ENCODE data around the gene NFIC.

NFIC gene

GRCh38 chr19:3511506-3512251 is 145.3 kb downstream of the NFIC start:
- Histone ChIP-seq H3K27ac (no peak overlapping the region), H3K4me3 (no peak overlapping the region)
- TF ChIP-seq, protein P1, sequence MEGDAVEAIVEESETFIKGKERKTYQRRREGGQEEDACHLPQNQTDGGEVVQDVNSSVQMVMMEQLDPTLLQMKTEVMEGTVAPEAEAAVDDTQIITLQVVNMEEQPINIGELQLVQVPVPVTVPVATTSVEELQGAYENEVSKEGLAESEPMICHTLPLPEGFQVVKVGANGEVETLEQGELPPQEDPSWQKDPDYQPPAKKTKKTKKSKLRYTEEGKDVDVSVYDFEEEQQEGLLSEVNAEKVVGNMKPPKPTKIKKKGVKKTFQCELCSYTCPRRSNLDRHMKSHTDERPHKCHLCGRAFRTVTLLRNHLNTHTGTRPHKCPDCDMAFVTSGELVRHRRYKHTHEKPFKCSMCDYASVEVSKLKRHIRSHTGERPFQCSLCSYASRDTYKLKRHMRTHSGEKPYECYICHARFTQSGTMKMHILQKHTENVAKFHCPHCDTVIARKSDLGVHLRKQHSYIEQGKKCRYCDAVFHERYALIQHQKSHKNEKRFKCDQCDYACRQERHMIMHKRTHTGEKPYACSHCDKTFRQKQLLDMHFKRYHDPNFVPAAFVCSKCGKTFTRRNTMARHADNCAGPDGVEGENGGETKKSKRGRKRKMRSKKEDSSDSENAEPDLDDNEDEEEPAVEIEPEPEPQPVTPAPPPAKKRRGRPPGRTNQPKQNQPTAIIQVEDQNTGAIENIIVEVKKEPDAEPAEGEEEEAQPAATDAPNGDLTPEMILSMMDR (IDR thresholded peaks at IDR 0.05), result no peak
- no peak for DNase-seq (ENCODE audit: low spot score)

GRCh38 chr19:3512562-3513228 is 146.3 kb downstream of the NFIC start:
- Histone ChIP-seq H3K27ac (no peak overlapping the region), H3K4me3 (no peak overlapping the region)
- TF ChIP-seq, protein P1 (IDR thresholded peaks at IDR 0.05), result no peak
- DNase-seq (ENCODE audit: low spot score), result no peak

DNA sequence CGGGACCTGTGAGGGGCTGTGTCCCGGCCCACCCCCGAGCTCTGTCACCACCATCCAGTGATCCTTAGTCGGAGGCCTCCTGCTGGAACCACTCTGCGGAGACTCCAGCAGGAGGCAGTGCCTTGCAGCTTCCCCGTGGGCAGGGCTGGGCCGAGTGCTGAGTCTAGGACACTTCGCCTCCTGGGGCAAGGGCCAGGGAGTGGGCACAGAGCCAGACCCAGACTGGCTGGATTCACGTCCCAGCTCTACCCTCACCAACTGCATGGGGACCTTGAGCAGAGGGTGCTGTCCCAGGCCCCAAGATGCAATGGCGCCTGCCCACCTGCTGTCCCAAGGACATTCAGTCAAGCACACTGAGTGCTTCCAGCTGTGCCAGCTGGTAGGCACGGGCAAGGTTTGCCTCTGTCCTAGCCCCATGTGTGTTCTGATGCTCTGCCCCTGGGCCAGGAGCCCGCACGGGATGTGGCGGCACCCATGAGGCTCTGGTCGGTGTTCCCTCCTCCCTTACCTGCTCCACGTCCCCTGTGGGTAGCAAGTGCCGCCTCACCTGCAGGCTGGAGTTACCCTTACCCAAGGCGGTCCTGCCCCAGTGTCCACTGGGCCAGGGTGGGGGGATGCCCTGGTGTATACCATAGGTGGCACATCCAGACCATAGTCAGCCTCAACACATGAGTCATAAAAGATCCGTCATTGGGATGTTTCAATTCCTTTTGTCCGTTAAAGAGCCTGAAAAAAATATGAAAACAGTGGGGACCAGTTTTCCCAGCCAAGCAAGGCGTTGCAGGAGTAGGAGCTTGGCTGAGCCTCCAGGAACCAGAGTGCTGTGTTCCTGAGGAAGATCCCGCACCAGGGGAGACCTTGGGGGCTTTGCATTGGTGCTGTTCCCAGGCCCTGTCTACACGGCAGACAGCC is 147.1 kb downstream of the NFIC start:
- Histone ChIP-seq H3K27ac (no peak overlapping the region), H3K4me3 (no peak overlapping the region)
- TF ChIP-seq, protein P1 (IDR thresholded peaks at IDR 0.05), result no peak
- DNase-seq (ENCODE audit: low spot score), result no peak

GRCh38 chr19:3514930-3515329 is 148.5 kb downstream of the NFIC start:
- H3K4me3 ChIP-seq, result no peak overlapping the region
- DNase-seq (ENCODE audit: low spot score), result no peak
- TF ChIP-seq, protein P1 (IDR thresholded peaks at IDR 0.05), result no peak
- no peak overlapping the region for H3K27ac ChIP-seq

GRCh38 chr19:3515891-3516422 is 149.6 kb downstream of the NFIC start:
- no peak overlapping the region for H3K4me3 ChIP-seq
- no peak overlapping the region for H3K27ac ChIP-seq
- TF ChIP-seq, protein P1 (IDR thresholded peaks at IDR 0.05), result no peak
- no peak for DNase-seq (ENCODE audit: low spot score)

- no peak for DNase-seq (ENCODE audit: low spot score)
- TF ChIP-seq, protein P1 (IDR thresholded peaks at IDR 0.05), result no peak
- H3K4me3 ChIP-seq, result no peak overlapping the region
- no peak overlapping the region for H3K27ac ChIP-seq
Observed at GRCh38 chr19:3516675-3517207, 150.4 kb downstream of the NFIC start.
